Measurements from ENCODE around the gene HMGN4.
"Not testable (repeated sequence)": the region's sequence is repeated elsewhere in the genome, so short reads cannot be mapped to it uniquely, and the experiment has no call there.

HMGN4 gene

GRCh38 chr6:26544473-26544872 lies 6.3 kb downstream of the HMGN4 start:
- intact Hi-C loops (cut with DNase I), result no loop called here
- DNase-seq, result no peak

- intact Hi-C loops (cut with DNase I), result no loop called here
- DNase-seq, result no peak
Observed at GRCh38 chr6:26545627-26546026, 7.5 kb downstream of the HMGN4 start.

GRCh38 chr6:26547363-26547762 lies 9.2 kb downstream of the HMGN4 start:
- DNase-seq; intact Hi-C loops (cut with DNase I): not testable (repeated sequence)

DNA sequence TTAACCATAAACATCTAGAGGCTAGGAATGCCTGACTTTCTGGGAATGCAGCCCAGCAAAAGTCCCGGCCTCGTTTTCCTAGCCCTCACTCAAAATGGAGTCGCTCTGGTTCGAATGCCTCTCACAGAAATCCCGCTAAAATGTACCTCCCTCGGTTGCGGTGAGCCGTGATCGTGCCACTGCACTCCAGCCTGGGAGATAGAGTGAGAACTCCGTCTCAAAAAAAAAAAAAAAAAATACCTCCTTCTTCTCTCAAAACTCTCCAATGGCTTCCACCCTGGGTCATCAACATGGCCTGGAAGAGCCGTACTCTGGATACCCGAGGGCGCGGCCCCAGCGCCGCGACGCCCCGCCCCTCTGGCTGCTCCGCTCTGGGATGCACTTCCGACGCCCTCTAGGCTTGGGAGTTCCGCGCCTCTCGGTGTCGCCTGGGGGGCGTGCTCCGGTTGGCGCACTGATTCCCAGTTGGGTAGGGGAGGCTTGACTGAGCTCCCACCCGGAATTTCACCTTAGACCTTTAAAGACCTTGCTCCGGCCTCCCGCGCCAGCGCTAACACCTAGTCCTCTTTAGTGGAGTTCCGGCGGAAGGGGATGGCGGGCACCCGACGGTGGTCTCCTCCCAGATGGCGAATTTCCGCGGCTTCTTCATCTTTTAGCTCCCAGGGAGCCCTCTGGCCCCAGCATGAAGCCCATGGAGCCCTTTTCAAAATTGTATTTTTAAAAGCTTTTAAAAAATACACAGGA lies 12.3 kb downstream of the HMGN4 start:
- intact Hi-C loops (cut with DNase I), result loop anchor here (10.0 kb wide), 1 partner anchor 236 kb away; no protein-coding TSS in a partner anchor
- DNase-seq, result peak in 3 of 10 donors; percentile 29 to 80 (median 77)

DNA sequence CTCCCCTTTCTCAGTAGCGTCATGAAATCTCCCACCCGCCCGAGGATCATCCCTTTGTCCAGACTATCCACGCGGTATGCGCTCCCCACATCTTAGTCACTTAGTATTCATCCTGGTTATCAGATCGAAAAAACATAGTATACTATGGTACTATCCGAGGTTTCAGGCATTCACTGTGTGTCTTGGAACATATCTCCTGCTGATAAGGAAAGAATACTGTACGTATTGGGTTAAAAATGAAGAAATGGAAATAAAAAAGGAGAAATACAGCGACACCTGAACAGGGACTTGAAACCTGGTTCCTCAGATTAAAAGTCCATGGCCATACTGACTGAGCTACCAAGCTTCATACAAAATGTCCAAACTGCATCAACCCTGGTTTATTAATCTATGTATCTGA lies 14.0 kb downstream of the HMGN4 start:
- DNase-seq, result no peak
- intact Hi-C loops (cut with DNase I), result loop anchor here (10.0 kb wide), 1 partner anchor 237 kb away; no protein-coding TSS in a partner anchor

GRCh38 chr6:26552640-26553188 lies 14.5 kb downstream of the HMGN4 start:
- intact Hi-C loops (cut with DNase I), result loop anchor here (1.0 to 10.0 kb wide), 3 partner anchors 14 to 238 kb away; partner anchors contain the start of gene HMGN4
- no peak for DNase-seq

DNA sequence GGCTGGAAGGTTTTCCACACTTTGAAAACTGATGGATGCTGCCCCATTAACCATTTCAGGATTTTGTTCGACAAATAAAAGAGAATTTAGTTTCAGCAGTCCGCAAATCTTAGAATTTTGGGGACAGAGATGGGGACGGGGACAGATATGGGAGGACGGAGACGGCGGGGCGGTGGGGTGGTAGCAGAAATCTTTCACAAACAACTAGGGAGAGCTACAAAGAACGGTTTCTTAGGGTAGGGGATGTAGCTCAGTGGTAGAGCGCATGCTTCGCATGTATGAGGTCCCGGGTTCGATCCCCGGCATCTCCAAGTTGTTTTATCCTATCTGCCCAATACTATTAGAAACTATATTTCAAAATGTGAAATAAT lies 15.1 kb downstream of the HMGN4 start:
- intact Hi-C loops (cut with DNase I), result loop anchor here (1.0 to 10.0 kb wide), 3 partner anchors 15 to 238 kb away; partner anchors contain the start of gene HMGN4
- peak; percentile 63 to 95 (median 76) for DNase-seq

DNA sequence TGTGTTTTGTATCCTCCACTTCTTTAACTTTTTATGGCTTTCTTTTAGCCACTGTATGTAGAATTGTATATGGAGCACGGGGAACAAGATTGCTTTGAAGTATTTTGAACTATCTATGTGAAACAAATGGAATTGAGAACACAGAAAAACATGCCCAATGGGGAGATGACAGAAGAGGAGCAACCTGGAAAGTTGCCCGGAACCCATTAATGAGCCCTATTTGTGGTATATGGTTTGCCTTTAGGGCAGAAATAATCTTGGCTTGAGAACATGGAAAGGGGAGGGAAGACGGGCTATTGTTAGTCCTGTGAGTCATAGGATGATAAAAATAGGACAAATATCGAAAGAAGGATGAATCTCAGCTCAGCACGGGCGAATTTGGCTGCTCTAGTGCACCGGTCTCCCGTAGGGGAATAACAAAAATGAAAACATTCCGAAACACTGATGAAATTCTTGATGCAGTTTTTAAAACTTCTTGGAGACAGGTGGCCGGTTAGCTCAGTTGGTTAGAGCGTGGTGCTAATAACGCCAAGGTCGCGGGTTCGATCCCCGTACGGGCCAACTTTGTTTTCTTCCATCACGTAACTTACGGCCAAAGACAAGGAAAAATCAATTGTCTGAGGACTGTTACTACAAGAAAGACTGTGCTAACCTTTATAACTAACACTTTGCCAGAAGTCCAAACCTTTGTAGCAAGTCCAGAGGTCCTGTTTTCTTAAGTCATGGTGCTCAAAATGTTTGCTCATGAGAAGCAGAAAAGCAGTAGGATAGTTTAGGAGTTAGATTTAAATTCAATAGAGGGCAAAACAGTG lies 15.7 kb downstream of the HMGN4 start:
- DNase-seq, result peak in 9 of 10 donors; percentile 40 to 94 (median 55)

DNA sequence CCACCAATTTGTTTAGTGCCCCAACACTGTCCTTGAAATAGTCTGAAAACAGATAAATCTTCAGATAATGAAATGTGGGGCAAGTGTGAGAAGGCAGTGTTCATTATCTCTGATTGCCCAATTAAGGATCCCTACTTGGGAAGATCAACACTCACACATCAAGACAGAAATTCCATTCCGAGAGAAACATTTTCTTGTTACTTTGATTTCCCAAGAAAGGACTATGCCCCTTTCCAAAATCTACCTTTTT lies 16.2 kb downstream of the HMGN4 start:
- intact Hi-C loops (cut with DNase I), result loop anchor here (10.0 kb wide), 1 partner anchor 240 kb away; no protein-coding TSS in a partner anchor
- no peak for DNase-seq

More for the DNA sequence above, 15.7 kb downstream of the HMGN4 start:
- intact Hi-C loops (cut with DNase I), result loop anchor here (1.0 to 10.0 kb wide), 3 partner anchors 14 to 239 kb away; partner anchors contain the start of gene HMGN4

DNA sequence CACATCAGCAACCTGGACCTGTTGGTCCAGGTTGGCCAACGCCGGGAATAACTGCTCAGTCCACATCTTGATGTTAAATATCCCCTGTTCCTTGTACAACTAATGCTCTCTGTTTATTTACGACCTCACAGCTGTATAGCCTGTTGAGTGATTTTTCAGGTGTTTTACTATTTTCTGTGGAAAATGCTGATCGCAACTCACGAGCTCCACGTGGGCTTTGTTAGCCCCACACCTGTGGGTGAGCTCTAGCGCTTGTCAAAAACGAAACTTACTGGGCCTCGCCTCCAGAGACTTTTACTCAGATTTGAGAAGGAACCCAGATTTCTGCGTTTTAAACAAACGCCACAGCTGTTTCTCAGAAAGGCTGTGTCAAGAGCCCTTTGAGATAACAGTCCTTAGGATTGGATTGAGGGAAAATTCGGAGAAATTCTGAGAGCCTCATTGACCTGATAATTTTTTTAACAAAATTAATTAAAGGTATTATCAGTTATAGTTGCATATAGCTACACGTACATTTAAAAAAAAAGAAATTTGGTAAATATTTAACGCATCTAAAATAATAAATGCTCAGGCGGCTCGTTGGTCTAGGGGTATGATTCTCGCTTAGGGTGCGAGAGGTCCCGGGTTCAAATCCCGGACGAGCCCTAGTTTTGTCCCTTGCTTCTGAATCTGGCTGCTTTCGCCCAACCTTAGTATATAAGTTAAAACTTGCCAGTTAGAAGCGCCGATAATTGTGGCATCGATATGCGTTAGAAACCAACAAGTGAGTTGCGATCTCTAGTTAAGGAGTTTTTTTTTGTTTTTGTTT lies 16.7 kb downstream of the HMGN4 start:
- intact Hi-C loops (cut with DNase I), result loop anchor here (10.0 kb wide), 1 partner anchor 240 kb away; no protein-coding TSS in a partner anchor
- peak in 6 of 10 donors; percentile 19 to 86 (median 45) for DNase-seq

DNA sequence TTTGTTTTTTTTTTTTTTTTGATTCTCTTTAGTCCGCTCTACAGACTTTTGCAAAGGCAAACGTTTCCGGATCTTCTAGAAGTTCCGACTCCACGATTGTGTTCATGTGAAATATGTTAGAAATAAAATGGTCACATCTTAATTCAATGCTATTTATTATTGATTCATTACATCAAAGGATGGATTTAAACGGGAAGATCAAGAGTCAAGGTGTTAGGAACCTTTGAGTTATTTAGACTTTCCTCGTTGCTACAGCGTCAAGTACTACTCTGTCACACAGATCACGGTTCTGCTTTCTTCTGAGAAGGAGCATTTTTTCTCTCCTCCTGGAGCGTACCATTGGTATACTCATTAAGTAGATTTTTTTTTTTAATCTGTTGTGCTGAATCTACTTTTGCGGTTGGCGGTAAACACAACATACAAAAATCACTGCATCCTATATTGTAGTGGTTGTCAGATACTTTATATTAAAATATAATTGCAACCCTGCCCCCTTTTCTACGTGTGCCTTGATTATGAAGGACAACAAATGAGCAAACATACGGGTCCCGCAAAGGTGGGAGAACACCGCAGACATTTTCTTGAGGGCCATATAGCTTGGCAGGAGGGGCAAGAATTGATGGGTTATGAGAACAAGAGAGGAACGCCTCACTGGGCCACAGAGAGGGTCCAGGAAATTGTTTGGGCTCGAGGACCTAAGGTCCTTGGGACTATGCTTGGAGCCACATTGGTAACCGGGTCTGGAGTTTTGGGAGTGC lies 17.5 kb downstream of the HMGN4 start:
- intact Hi-C loops (cut with DNase I), result loop anchor here (10.0 kb wide), 1 partner anchor 241 kb away; no protein-coding TSS in a partner anchor
- DNase-seq, result no peak

- DNase-seq, result peak in 3 of 10 donors; percentile 24 to 84 (median 49)
- intact Hi-C loops (cut with DNase I), result loop anchor here (10.0 kb wide), 1 partner anchor 242 kb away; no protein-coding TSS in a partner anchor
Observed at GRCh38 chr6:26556263-26557070, 18.3 kb downstream of the HMGN4 start.

DNA sequence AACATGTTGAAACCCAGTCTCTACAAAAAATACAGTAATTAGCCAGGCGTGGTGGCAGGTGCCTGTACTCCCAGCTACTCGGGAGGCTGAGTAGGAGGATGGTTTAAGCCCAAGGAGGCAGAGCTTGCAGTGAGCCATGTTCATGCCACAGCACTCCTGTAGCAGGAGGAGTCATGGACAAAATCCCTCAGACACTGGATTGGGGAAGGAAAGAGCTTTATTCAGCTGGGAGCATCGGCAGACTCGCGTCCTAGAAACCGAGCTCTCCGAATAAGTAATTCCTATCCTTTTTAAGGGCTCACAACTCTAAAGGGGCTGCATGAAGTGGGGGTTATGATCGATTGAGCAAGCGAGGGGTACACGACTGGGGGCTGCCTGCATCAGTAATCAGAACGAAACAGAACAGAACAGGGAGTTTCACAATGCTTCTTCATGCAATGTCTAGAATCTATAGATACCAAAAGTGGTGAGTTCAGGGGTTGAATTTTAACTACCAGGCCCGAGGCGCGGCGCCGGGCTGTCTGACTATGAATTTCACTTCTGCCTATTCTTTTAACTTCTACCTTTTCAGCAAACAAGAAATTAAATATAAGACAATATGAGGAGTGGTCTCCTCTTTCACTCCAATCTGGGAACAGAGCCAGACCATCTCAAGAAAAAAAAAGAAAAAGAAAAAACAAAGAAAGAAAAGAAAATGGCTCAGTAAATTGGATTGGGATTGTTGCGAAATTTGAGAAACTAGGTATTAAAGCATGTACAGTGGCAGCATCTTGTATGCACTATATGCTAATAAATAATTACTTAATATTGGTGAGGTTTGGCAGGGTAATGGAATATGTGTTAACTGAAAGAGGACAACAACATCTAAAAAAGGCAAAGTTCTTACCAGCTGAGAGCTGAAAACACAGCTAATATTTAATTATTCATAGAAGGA lies 23.6 kb downstream of the HMGN4 start:
- no peak for DNase-seq
- intact Hi-C loops (cut with DNase I), result no loop called here

GRCh38 chr6:26563488-26563887 lies 25.3 kb downstream of the HMGN4 start:
- intact Hi-C loops (cut with DNase I), result no loop called here

GRCh38 chr6:26568601-26569432 lies 30.7 kb downstream of the HMGN4 start:
- intact Hi-C loops (cut with DNase I), result loop anchor here (1.0 kb wide), 1 partner anchor 16 kb away; no protein-coding TSS in a partner anchor
- DNase-seq, result peak; percentile 88 to 99 (median 95)

More at GRCh38 chr6:26563488-26563887, 25.3 kb downstream of the HMGN4 start:
- DNase-seq, result no peak

- no peak for DNase-seq
- intact Hi-C loops (cut with DNase I), result no loop called here
Observed at GRCh38 chr6:26569433-26569764, 31.2 kb downstream of the HMGN4 start.
